ENCODE results near the gene CEP55.
"Not testable (repeated sequence)": the region's sequence is repeated elsewhere in the genome, so short reads cannot be mapped to it uniquely, and the experiment has no call there.

The CEP55 gene

DNA sequence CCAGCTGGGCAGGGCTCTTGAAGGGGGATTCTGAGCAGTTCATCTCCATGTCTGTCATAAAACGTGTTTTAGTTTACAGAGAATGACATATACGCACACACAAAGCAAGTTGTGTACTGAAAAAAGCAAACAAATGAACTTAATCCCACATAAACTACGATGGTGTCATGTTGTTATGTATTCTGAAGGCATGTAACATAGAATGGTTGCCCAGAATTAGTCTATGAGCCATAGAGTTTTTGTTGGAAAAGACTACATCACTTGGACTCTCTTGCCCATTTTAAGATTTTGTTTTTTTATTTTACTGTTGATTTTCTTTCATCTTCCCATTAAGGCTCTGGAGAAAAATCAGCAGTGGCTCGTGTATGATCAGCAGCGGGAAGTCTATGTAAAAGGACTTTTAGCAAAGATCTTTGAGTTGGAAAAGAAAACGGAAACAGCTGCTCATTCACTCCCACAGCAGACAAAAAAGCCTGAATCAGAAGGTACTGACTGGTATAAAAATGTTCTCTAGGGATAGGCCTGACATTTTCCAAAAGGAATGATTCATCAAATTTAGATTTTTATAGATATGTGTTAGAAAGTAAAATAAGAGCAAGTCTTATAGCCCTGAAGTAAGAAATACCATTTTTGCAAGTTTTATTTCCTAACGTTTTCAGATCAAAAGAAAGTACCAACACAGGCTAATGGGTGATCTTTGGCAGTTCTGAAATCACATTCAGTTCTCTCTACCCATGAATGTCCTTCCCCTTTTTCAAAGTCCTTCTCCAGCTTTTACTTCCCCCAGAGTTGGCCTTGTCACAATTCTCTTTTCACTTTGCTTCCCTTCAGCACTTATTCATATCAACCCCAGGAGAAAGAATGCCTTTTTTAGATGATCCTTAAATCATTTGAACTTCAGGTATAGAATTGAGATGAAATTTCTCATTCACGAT lies 18.9 kb downstream of the CEP55 start:
- Histone ChIP-seq H3K36me3 (ENCODE audit: insufficient read depth) (peaks cover 10% of the 10 kb centered on the region; the same call in 1 of the 2 replicates), H3K4me2 (no peak overlapping the region), H4K20me1 (ENCODE audit: insufficient read depth) (no peaks in the 10 kb centered on the region), H3K79me2 (ENCODE audit: insufficient read depth, low read depth) (no peaks in the 10 kb centered on the region), H3K27ac (no peak overlapping the region), H3K4me3 (IDR thresholded peaks at IDR 0.05; ENCODE audit: insufficient read depth, low read depth, low read length) (no peak overlapping the region), H3K9ac (no peak overlapping the region), H2AFZ (ENCODE audit: low read depth) (no peak overlapping the region), H3K4me1 (ENCODE audit: low read depth, poor library complexity, severe bottlenecking) (no peaks in the 10 kb centered on the region), H3K27me3 (ENCODE audit: insufficient read depth, low read depth) (no peaks in the 10 kb centered on the region)
- TF ChIP-seq CTCF (conservative IDR thresholded peaks at IDR 0.05; ENCODE audit: low read depth, low read length): no peak

GRCh38 chr10:93516006-93516380 lies 19.6 kb downstream of the CEP55 start:
- H3K9ac ChIP-seq: no peak overlapping the region

DNA sequence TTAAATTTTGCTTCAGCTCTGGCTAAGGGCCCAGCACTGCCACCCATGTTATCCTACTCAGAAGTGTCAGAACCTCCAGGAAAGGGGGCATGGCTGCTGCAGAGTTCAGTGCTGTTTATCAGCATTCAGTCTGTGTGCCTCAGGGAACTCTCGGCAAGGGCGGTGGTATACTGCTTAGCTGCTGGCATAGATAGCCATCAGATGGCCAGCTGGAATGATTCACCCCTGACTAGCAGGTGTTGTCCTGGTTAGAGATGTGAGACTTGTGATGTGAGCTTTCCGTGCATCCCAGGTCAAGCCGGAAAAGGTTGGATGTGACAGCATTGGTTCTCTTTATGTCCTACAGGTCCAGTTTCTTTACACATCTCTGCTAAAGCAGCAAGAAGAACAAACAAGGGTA lies 22.1 kb downstream of the CEP55 start:
- H3K4me3 ChIP-seq (IDR thresholded peaks at IDR 0.05; ENCODE audit: insufficient read depth, low read depth, low read length): no peak overlapping the region
- peaks cover 13% of the 10 kb centered on the region; the same call in 1 of the 2 replicates for H3K36me3 ChIP-seq (ENCODE audit: insufficient read depth)

More at GRCh38 chr10:93516006-93516380, 19.6 kb downstream of the CEP55 start:
- H4K20me1 ChIP-seq (ENCODE audit: insufficient read depth): no peaks in the 10 kb centered on the region
- H3K79me2 ChIP-seq (ENCODE audit: insufficient read depth, low read depth): no peaks in the 10 kb centered on the region
- no peaks in the 10 kb centered on the region for H3K4me1 ChIP-seq (ENCODE audit: low read depth, poor library complexity, severe bottlenecking)
- no peak overlapping the region for H3K4me3 ChIP-seq (IDR thresholded peaks at IDR 0.05; ENCODE audit: insufficient read depth, low read depth, low read length)
- no peak for TF ChIP-seq CTCF (conservative IDR thresholded peaks at IDR 0.05; ENCODE audit: low read depth, low read length)
- H2AFZ ChIP-seq (ENCODE audit: low read depth): no peak overlapping the region
- peaks cover 13% of the 10 kb centered on the region; the same call in 1 of the 2 replicates for H3K36me3 ChIP-seq (ENCODE audit: insufficient read depth)
- H3K27ac ChIP-seq: no peak overlapping the region
- no peak overlapping the region for H3K4me2 ChIP-seq
- H3K27me3 ChIP-seq (ENCODE audit: insufficient read depth, low read depth): no peaks in the 10 kb centered on the region

GRCh38 chr10:93535293-93535692 lies 38.9 kb downstream of the CEP55 start:
- no peak overlapping the region for H3K4me2 ChIP-seq
- H3K4me1 ChIP-seq (ENCODE audit: low read depth, poor library complexity, severe bottlenecking): no peaks in the 10 kb centered on the region
- no peak for TF ChIP-seq CTCF (conservative IDR thresholded peaks at IDR 0.05; ENCODE audit: low read depth, low read length)
- no peaks in the 10 kb centered on the region for H3K79me2 ChIP-seq (ENCODE audit: insufficient read depth, low read depth)
- no peaks in the 10 kb centered on the region for H4K20me1 ChIP-seq (ENCODE audit: insufficient read depth)
- H3K4me3 ChIP-seq (IDR thresholded peaks at IDR 0.05; ENCODE audit: insufficient read depth, low read depth, low read length): no peak overlapping the region
- H2AFZ ChIP-seq (ENCODE audit: low read depth): no peak overlapping the region
- no peak overlapping the region for H3K27ac ChIP-seq
- H3K36me3 ChIP-seq (ENCODE audit: insufficient read depth): no peaks in the 10 kb centered on the region
- H3K27me3 ChIP-seq (ENCODE audit: insufficient read depth, low read depth): no peaks in the 10 kb centered on the region
- no peak overlapping the region for H3K9ac ChIP-seq

More for the DNA sequence above, 22.1 kb downstream of the CEP55 start:
- Histone ChIP-seq H4K20me1 (ENCODE audit: insufficient read depth) (no peaks in the 10 kb centered on the region), H3K79me2 (ENCODE audit: insufficient read depth, low read depth) (no peaks in the 10 kb centered on the region), H3K9ac (no peak overlapping the region), H3K27me3 (ENCODE audit: insufficient read depth, low read depth) (no peaks in the 10 kb centered on the region), H3K4me1 (ENCODE audit: low read depth, poor library complexity, severe bottlenecking) (no peaks in the 10 kb centered on the region), H2AFZ (ENCODE audit: low read depth) (no peak overlapping the region), H3K4me2 (no peak overlapping the region), H3K27ac (no peak overlapping the region)
- no peak for TF ChIP-seq CTCF (conservative IDR thresholded peaks at IDR 0.05; ENCODE audit: low read depth, low read length)

DNA sequence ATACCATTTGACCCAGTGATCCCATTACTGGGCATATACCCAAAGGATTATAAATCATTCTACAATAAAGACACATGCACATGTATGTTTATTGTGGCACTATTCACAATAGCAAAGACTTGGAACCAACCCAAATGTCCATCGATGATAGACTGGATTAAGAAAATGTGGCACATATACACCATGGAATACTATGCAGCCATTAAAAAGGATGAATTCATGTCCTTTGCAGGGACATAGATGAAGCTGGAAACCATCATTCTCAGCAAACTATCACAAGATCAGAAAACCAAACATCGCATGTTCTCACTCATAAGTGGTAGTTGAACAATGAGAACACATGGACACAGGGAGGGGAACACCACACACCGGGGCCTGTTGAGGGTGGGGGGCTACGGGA lies 44.5 kb downstream of the CEP55 start:
- H4K20me1 ChIP-seq (ENCODE audit: insufficient read depth); H2AFZ ChIP-seq (ENCODE audit: low read depth); H3K36me3 ChIP-seq (ENCODE audit: insufficient read depth); H3K9ac ChIP-seq; H3K79me2 ChIP-seq (ENCODE audit: insufficient read depth, low read depth); H3K27ac ChIP-seq; H3K4me2 ChIP-seq; H3K27me3 ChIP-seq (ENCODE audit: insufficient read depth, low read depth); H3K4me3 ChIP-seq (IDR thresholded peaks at IDR 0.05; ENCODE audit: insufficient read depth, low read depth, low read length); H3K4me1 ChIP-seq (ENCODE audit: low read depth, poor library complexity, severe bottlenecking): not testable (repeated sequence)
